Endothelial cell of umbilical vein (primary cell): ENCODE results near the gene CFAP77. TPM values are rescaled to one million over a fixed set of nuclear protein-coding genes. Genes with fewer than 3 reads are reported as not detected.

ENCODE experiments used
- BruUV-seq: library from RNA; stranded (reverse); fragments of 400-500 nt; replicated peaks from 2 replicates; lab custom pipeline; 2021; lab: Mats Ljungman, UMichigan
- CTCF ChIA-PET: fragments of 300-600, 350-600 bp; sonication (Branson Sonifier 250); formaldehyde crosslinking; loops from one replicate; lab custom pipeline; 2021; ENCODE audit warnings: antibody characterized with exemption, inconsistent platforms; lab: Charles Lee
- POLR2A ChIA-PET: fragments of 300-600, 350-600 bp; sonication (Branson Sonifier 250); formaldehyde crosslinking; loops from one replicate; lab custom pipeline; 2021; ENCODE audit warnings: antibody characterized with exemption, inconsistent platforms; lab: Charles Lee
- DNase-seq: peaks from one replicate; pipeline ENCODE4 v3.0.0-alpha.2; 2011; ENCODE audit warnings: low read depth, low spot score
- FAIRE-seq: peaks from 2 replicates; lab custom pipeline; 2011; peaks lifted over from hg19 to GRCh38; lab: Jason Lieb, UNC
- H2AFZ ChIP-seq: 2 replicates; pipeline ENCODE4 v1.6.0; 2012; ENCODE audit warnings: low read depth, low read length, control low read depth, inconsistent platforms
- H3K27ac ChIP-seq: 2 replicates; pipeline ENCODE4 v1.5.1; 2011; ENCODE audit warnings: low read depth, mild to moderate bottlenecking, control low read depth, low read length, moderate library complexity; ENCODE audit not compliant: insufficient read depth
- H3K27me3 ChIP-seq, 2 experiments: 2 replicates each; pipeline versions ENCODE4 v1.6.0 to v1.6.1; 2011; ENCODE audit warnings: low read length in 2 of 2, mixed read lengths in 1 of 2; ENCODE audit not compliant: control insufficient read depth in 2 of 2, insufficient read depth in 2 of 2
- H3K36me3 ChIP-seq, 2 experiments: 2 replicates in 1 of 2; 3 replicates in 1 of 2; pipeline ENCODE4 v1.5.1; 2011; ENCODE audit warnings: low read length in 2 of 2, mild to moderate bottlenecking in 1 of 2, moderate library complexity in 1 of 2; ENCODE audit not compliant: control insufficient read depth in 2 of 2, insufficient read depth in 2 of 2; ENCODE audit errors: extremely low read depth in 1 of 2
- H3K4me1 ChIP-seq: 3 replicates; pipeline ENCODE4 v1.5.1; 2011; ENCODE audit warnings: mild to moderate bottlenecking, low read length; ENCODE audit not compliant: control insufficient read depth, insufficient read depth; ENCODE audit errors: extremely low read depth
- H3K4me2 ChIP-seq: 2 replicates; pipeline ENCODE4 v1.6.1; 2011; ENCODE audit warnings: low read length, control low read depth, mixed read lengths; ENCODE audit not compliant: insufficient read depth
- H3K4me3 ChIP-seq, 3 experiments: fragments of 200-600 bp in 1 of 3; sonication (generic), shearing (Covaris generic) in 1 of 3; replicated peaks in 1 of 3; 2 replicates each; pipeline ENCODE4 v1.5.1; 2011 to 2016; ENCODE audit warnings: control low read depth in 3 of 3, low read length in 3 of 3, mild to moderate bottlenecking in 2 of 3, inconsistent platforms in 1 of 3, low read depth in 1 of 3, moderate library complexity in 1 of 3; ENCODE audit not compliant: insufficient read depth in 1 of 3
- H3K79me2 ChIP-seq: 2 replicates; pipeline ENCODE4 v1.6.0; 2012; ENCODE audit warnings: low read length, inconsistent platforms; ENCODE audit not compliant: control insufficient read depth, insufficient read depth
- H3K9ac ChIP-seq: replicated peaks from 2 replicates; pipeline ENCODE3; 2011; ENCODE audit warnings: low read length, control low read depth; ENCODE audit not compliant: insufficient read depth; ENCODE audit errors: extremely low read depth
- H3K9me1 ChIP-seq: replicated peaks from 3 replicates; pipeline ENCODE4 v1.6.0; 2011; ENCODE audit warnings: mild to moderate bottlenecking, low read length; ENCODE audit not compliant: control insufficient read depth, insufficient read depth; ENCODE audit errors: extremely low read depth
- H3K9me3 ChIP-seq: replicated peaks from 2 replicates; pipeline ENCODE4 v1.5.1; 2012; ENCODE audit warnings: low read length, inconsistent platforms; ENCODE audit not compliant: control insufficient read depth, insufficient read depth
- H4K20me1 ChIP-seq: replicated peaks from 2 replicates; pipeline ENCODE3; 2011; ENCODE audit warnings: mild to moderate bottlenecking, low read length; ENCODE audit not compliant: control insufficient read depth, insufficient read depth; ENCODE audit errors: extremely low read depth
- CTCF ChIP-seq, 2 donors: IDR thresholded peaks; 1 replicate in 1 of 2; 2 replicates in 1 of 2; pipeline ENCODE4 v1.5.1; 2011; ENCODE audit warnings: low read length in 2 of 2, mild to moderate bottlenecking in 2 of 2, moderate library complexity in 2 of 2, control low read depth in 1 of 2, inconsistent platforms in 1 of 2, low read depth in 1 of 2; ENCODE audit not compliant: insufficient read depth in 1 of 2; ENCODE audit errors: extremely low read depth in 1 of 2
- EZH2 ChIP-seq: IDR thresholded peaks from 2 replicates; pipeline ENCODE4 v1.6.1; 2012; ENCODE audit warnings: borderline replicate concordance, low read depth, mild to moderate bottlenecking, moderate library complexity, low read length, inconsistent platforms; ENCODE audit not compliant: severe bottlenecking
- FOS ChIP-seq: IDR thresholded peaks from 2 replicates; pipeline ENCODE4 v1.6.1; 2011; ENCODE audit warnings: mild to moderate bottlenecking, low read length, moderate library complexity, borderline replicate concordance; ENCODE audit not compliant: insufficient read depth
- GATA2 ChIP-seq: IDR thresholded peaks from 2 replicates; pipeline ENCODE4 v1.7.0; 2011; ENCODE audit warnings: low read depth, mild to moderate bottlenecking, moderate library complexity, mixed read lengths, low read length; ENCODE audit not compliant: insufficient read length, insufficient read depth
- JUN ChIP-seq: IDR thresholded peaks from 2 replicates; pipeline ENCODE4 v1.6.1; 2011; ENCODE audit warnings: borderline replicate concordance, low read depth; ENCODE audit not compliant: insufficient read length, insufficient read depth
- MAX ChIP-seq: IDR thresholded peaks from 2 replicates; pipeline ENCODE4 v1.6.1; 2011; ENCODE audit not compliant: insufficient read depth, insufficient read length
- MYC ChIP-seq: IDR thresholded peaks from one replicate; pipeline ENCODE4 v1.6.1; 2011; ENCODE audit warnings: mild to moderate bottlenecking, low read depth, low read length
- POLR2A ChIP-seq: IDR thresholded peaks from 2 replicates; pipeline ENCODE4 v1.6.1; 2012; ENCODE audit warnings: low read depth, mild to moderate bottlenecking, control low read depth, low read length
- POLR2AphosphoS5 ChIP-seq: IDR thresholded peaks from 2 replicates; pipeline ENCODE4 v1.6.1; 2012; ENCODE audit warnings: low read depth, mild to moderate bottlenecking, control low read depth, low read length, moderate library complexity; ENCODE audit not compliant: insufficient read depth
- dilution Hi-C: fragments of 300-500 bp; cut with MboI; formaldehyde crosslinking; loops from one replicate; pipeline ENCODE4 v1.15.0; 2019; ENCODE audit warnings: low sequenced_read_pairs; ENCODE audit not compliant: extremely low pct_ligation_motif_present
- intact Hi-C: fragments of 100-400 bp; cut with micrococcal nuclease; formaldehyde crosslinking; loops from one replicate; pipeline ENCODE4 v1.10.0; 2022
- polyA plus RNA-seq, 4 experiments: library from polyadenylated mRNA; depleted of rRNA in 3 of 4; stranded (reverse) in 3 of 4; unstranded in 1 of 4; fragments of >200 nt; gene quantifications; 2 replicates each; pipeline versions ENCODE4 v1.2.1 to v1.2.3, GENCODE V29; 2011 to 2012; ENCODE audit warnings: missing spikeins in 1 of 4
- total RNA-seq: library from RNA; stranded (reverse); gene quantifications from 2 replicates; pipeline ENCODE4 v1.2.3, GENCODE V29; 2021

Gene CFAP77
- total and polyA plus RNA-seq, 2 donors (not counting 3 experiments of a cell fraction or from before 2014, with no cell fraction given): not detected

- Histone ChIP-seq H3K4me1 (no peaks in the 10 kb centered on the region), H3K4me3 (no peak overlapping the region), H3K9me3 (no peaks in the 10 kb centered on the region), H3K27me3 (peaks cover 44 to 48% of the 10 kb centered on the region in 2 experiments), H3K36me3 (peaks cover 0 to 7% of the 10 kb centered on the region in 2 experiments), H3K9ac (no peak overlapping the region), H3K27ac (no peak overlapping the region), H3K79me2 (no peaks in the 10 kb centered on the region), H4K20me1 (no peaks in the 10 kb centered on the region), H3K9me1 (no peaks in the 10 kb centered on the region), H3K4me2 (no peak overlapping the region), H2AFZ (no peak overlapping the region)
- TF ChIP-seq EZH2 (no peak), GATA2 (no peak), JUN (no peak), FOS (no peak), CTCF (IDR thresholded peaks at IDR 0.05; ENCODE audit: extremely low read depth in 1 of 2, insufficient read depth in 1 of 2, low read depth in 1 of 2, low read length in 2 of 2) (no peak), MYC (no peak)
- no TSS peak for BruUV-seq
- dilution Hi-C loops: no loop called here
- intact Hi-C loops: no loop called here
- FAIRE-seq (no peak), DNase-seq (no peak)
- ChIA-PET POLR2A (no interaction called here), CTCF (no interaction called here)
These were observed 182.4 kb downstream of the CFAP77 start for GRCh38 chr9:132592451-132592850.

GRCh38 chr9:132594412-132594811 is 184.4 kb downstream of the CFAP77 start:
- FAIRE-seq: no peak
- Histone ChIP-seq H3K9ac (no peak overlapping the region), H3K4me3 (no peak overlapping the region), H4K20me1 (no peaks in the 10 kb centered on the region), H3K79me2 (no peaks in the 10 kb centered on the region), H3K9me3 (no peaks in the 10 kb centered on the region), H3K9me1 (no peaks in the 10 kb centered on the region), H2AFZ (no peak overlapping the region), H3K27ac (no peak overlapping the region), H3K4me1 (no peaks in the 10 kb centered on the region), H3K4me2 (no peak overlapping the region), H3K36me3 (peaks cover 0 to 7% of the 10 kb centered on the region in 2 experiments), H3K27me3 (peaks cover 26 to 28% of the 10 kb centered on the region in 2 experiments)
- BruUV-seq: no TSS peak
- no peak for DNase-seq
- ChIA-PET CTCF (no interaction called here), POLR2A (no interaction called here)
- TF ChIP-seq POLR2AphosphoS5 (no peak), MAX (no peak), GATA2 (no peak), CTCF (IDR thresholded peaks at IDR 0.05; ENCODE audit: extremely low read depth in 1 of 2, insufficient read depth in 1 of 2, low read depth in 1 of 2, low read length in 2 of 2) (no peak), MYC (no peak), EZH2 (no peak), FOS (no peak), POLR2A (no peak), JUN (no peak)
- dilution Hi-C loops (no loop called here), intact Hi-C loops (no loop called here)
